Cardiac muscle cell (in vitro differentiated cells and primary cell): ENCODE measurements around the gene CTSD. TPM values are rescaled to one million over a fixed set of nuclear protein-coding genes. Genes with fewer than 3 reads are reported as not detected.

ENCODE experiments used
- DNase-seq, 2 donors: peaks; one replicate each; pipeline versions ENCODE4 v3.0.0 to v3.0.0-alpha.2; 2010 to 2017; ENCODE audit warnings: low read depth in 1 of 2, low spot score in 1 of 2
- H3K27ac ChIP-seq: fragments of 200-600 bp; sonication (generic); 2 replicates; pipeline ENCODE4 v1.5.1; 2016
- H3K27me3 ChIP-seq: fragments of 200-600 bp; sonication (generic); 2 replicates; pipeline ENCODE4 v1.6.0; 2016; ENCODE audit warnings: control low read depth
- H3K36me3 ChIP-seq: fragments of 200-600 bp; sonication (generic); 2 replicates; pipeline ENCODE4 v1.5.1; 2016; ENCODE audit warnings: control low read depth
- H3K4me1 ChIP-seq: fragments of 200-600 bp; sonication (generic); 2 replicates; pipeline ENCODE4 v1.8.1; 2017; ENCODE audit warnings: low read depth, mild to moderate bottlenecking, mixed run types
- H3K4me3 ChIP-seq: fragments of 200-600 bp; sonication (generic); 2 replicates; pipeline ENCODE4 v1.5.1; 2016; ENCODE audit warnings: mild to moderate bottlenecking
- H3K9me3 ChIP-seq: fragments of 200-600 bp; sonication (generic); 2 replicates; pipeline ENCODE4 v1.5.1; 2017; ENCODE audit warnings: low read depth, mild to moderate bottlenecking, control low read depth
- CTCF ChIP-seq: IDR thresholded peaks from 2 replicates; pipeline ENCODE4 v1.5.1; 2012; ENCODE audit warnings: low read depth, mild to moderate bottlenecking, low read length
- polyA plus RNA-seq: library from polyadenylated mRNA; unstranded; fragments of >200 nt; fragmentation: Nextera tagmentation; extraction: Ambion mirVana; gene quantifications from 2 replicates; pipeline ENCODE4 v1.2.1, GENCODE V29; 2016
- total RNA-seq: library from RNA; depleted of rRNA; stranded (reverse); fragments of >200 nt; gene quantifications from 2 replicates; pipeline ENCODE4 v1.2.3, GENCODE V29; 2016

Gene CTSD
- total and polyA plus RNA-seq, 2 experiments from 2014 or later: 221 to 258 TPM

GRCh38 chr11:1759151-1759850 is 4.4 kb downstream of the CTSD start:
- H3K27me3 ChIP-seq: no peaks in the 10 kb centered on the region
- H3K4me3 ChIP-seq: no peak overlapping the region
- no peaks in the 10 kb centered on the region for H3K9me3 ChIP-seq
- H3K36me3 ChIP-seq: no peaks in the 10 kb centered on the region
- peaks cover 12% of the 10 kb centered on the region for H3K4me1 ChIP-seq
- no peak for TF ChIP-seq CTCF
- no peak for DNase-seq
- no peak overlapping the region for H3K27ac ChIP-seq

- no peak overlapping the region for H3K4me3 ChIP-seq
- no peaks in the 10 kb centered on the region for H3K9me3 ChIP-seq
- TF ChIP-seq CTCF: no peak
- no peak for DNase-seq
- no peaks in the 10 kb centered on the region for H3K36me3 ChIP-seq
- H3K27me3 ChIP-seq: no peaks in the 10 kb centered on the region
- no peak overlapping the region for H3K27ac ChIP-seq
- peaks cover 11% of the 10 kb centered on the region for H3K4me1 ChIP-seq
These were observed 5.0 kb downstream of the CTSD start for GRCh38 chr11:1758611-1759150.

- no peak for DNase-seq
- Histone ChIP-seq H3K36me3 (peaks cover 2% of the 10 kb centered on the region), H3K27me3 (no peaks in the 10 kb centered on the region), H3K27ac (no peak overlapping the region), H3K9me3 (no peaks in the 10 kb centered on the region), H3K4me1 (peaks cover 11% of the 10 kb centered on the region), H3K4me3 (no peak overlapping the region)
- no peak for TF ChIP-seq CTCF
These were observed 5.7 kb downstream of the CTSD start for GRCh38 chr11:1757861-1758610.

- H3K4me1 ChIP-seq: peaks cover 6% of the 10 kb centered on the region
- no peak for TF ChIP-seq CTCF
- no peak overlapping the region for H3K4me3 ChIP-seq
- no peaks in the 10 kb centered on the region for H3K27me3 ChIP-seq
- no peaks in the 10 kb centered on the region for H3K9me3 ChIP-seq
- no peak for DNase-seq
- no peak overlapping the region for H3K27ac ChIP-seq
- H3K36me3 ChIP-seq: peaks cover 5% of the 10 kb centered on the region
These were observed 6.6 kb downstream of the CTSD start for GRCh38 chr11:1756791-1757771.
